ENCODE measurements around the gene DUSP9.

Gene DUSP9

DNA sequence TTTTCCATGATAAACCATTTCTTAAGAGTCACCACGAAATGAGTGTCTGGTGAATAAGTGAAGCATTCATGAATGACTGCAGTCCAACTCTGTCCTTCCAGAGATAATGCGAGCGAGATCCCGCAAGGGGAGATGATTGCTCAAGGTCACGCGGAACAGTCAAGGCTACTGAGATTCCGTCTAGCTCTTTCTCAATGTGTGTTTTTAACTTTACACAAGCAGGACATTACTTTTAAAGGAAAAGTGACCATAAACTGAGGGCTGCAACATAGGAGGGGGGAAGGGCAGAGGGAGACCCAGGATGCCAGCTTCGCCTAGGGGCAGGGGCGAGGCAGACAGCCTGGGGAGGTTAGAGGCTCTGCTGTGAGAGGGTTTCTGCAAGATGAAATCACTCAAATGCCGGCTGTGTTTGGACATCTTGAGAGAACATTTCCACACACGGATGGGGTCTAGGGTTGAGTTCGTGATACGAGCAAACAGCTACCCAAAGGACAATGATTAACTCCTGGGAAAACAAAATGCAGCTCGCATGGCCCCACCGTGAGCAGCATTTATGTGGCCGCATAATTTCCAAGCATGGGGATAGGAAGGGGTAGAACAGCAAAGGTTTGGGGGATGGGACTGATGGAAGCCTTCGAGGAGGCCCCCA lies 24.2 kb upstream of the DUSP9 start:
- no peak for DNase-seq

DNA sequence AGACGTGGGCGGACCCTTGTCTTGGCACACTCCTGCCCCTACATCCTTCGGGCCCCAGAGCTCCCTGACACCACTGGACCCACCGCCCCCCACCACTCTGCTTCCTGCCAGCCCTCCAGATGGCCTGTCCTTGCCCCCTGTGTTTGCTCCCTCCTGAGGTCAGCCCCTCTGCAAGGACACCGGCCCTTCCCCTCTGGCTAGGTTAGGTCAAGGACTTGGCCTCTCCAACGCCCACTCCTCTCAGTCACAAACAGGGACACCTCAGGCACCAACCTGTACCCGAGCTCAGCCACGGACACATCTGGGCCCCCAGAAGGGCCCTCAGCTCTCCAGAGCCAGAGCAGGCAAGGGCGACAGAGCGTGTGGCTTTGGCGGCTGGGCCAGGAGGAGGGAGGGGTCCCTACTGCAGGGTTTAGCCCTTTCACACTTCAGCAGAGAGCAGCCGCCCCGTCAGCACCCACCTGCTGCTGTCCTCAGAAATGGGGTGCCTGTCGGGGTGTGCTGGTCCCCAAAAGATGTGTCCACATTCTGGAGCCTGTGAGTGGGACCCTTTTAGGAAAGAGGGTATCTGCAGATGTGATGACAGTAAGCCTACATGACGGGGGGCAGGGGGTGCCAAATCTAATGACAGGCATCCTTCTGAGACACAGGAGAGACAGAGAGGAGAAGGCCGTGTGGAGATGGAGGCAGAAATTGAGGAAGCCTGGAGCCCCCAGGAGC lies 23.5 kb upstream of the DUSP9 start:
- DNase-seq: no peak

- DNase-seq: no peak
Measured at GRCh38 chrX:153624196-153625091, 22.6 kb upstream of the DUSP9 start.

GRCh38 chrX:153625271-153626024 lies 21.6 kb upstream of the DUSP9 start:
- no peak for DNase-seq

DNA sequence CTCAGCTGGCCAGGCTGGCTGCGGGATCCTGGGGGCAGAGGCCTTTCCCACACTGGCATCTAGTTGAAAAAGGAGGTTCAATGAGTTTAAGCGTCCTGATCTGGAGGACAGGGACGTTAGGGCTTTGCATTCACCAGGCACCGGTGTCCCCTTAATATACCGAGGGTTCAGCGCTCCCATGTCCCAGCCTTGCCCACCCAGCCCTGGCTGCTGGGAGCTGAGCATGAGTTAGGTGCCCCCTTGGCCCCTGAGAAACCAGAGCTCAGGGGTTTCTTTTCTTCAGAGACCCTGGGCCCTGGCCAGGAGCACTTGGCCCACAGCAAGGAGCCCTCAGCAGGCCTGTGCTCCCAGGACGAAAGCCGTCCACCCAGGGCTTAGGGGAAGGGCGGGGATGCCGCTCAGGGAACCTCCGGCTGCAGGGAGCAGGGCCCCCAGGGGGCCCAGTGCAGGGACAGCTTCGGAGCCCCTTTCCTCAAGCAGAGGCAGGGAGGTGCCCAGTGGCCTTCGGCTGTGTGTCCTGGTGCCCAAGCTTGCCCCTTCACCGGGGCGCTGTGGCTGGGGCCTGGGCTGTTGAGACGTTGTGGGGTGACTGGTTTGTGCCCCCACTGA lies 20.9 kb upstream of the DUSP9 start:
- no peak for DNase-seq

GRCh38 chrX:153626863-153627674 lies 19.9 kb upstream of the DUSP9 start:
- DNase-seq: no peak

- DNase-seq: no peak
Measured at GRCh38 chrX:153627675-153628111, 19.3 kb upstream of the DUSP9 start.

DNA sequence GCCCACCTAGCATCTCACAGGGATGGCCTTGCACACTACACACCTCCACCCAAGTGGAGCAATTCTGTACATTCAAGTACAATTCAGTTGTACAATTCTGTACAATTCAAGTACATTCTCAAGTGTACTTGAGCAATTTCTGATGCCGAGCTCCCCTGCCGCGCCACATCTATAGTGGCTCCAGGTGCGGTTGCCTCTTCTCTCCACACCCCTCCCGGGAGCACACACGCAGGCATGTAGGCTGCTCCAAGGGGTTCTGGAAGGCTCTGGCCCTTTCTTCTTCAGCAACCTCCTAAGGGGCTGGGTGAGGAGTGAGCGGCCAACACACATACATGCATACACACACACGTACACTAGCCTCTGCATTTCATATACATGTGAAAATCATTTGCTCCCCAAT lies 18.9 kb upstream of the DUSP9 start:
- no peak for DNase-seq

GRCh38 chrX:153628665-153629064 lies 18.3 kb upstream of the DUSP9 start:
- no peak for DNase-seq

DNA sequence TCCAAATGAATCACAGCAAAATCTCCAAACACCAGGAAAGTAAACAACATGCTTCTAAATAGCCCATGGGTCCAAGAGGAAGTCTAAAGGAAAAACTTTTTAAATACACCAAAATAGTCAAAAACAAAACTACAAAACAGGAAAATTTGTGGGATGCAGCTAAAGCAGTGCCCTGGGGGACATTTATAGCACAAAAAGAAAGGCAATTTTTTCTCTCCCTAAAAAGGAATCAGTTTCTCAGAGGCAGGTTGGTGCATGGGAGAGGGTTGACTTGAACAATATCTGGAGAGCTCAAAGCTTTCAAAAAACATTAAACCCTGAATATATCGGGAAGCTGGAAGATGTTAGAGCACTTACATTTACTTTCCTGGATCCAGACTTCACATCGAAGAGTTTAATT lies 15.7 kb upstream of the DUSP9 start:
- no peak for DNase-seq

GRCh38 chrX:153631907-153632594 lies 15.0 kb upstream of the DUSP9 start:
- no peak for DNase-seq

DNA sequence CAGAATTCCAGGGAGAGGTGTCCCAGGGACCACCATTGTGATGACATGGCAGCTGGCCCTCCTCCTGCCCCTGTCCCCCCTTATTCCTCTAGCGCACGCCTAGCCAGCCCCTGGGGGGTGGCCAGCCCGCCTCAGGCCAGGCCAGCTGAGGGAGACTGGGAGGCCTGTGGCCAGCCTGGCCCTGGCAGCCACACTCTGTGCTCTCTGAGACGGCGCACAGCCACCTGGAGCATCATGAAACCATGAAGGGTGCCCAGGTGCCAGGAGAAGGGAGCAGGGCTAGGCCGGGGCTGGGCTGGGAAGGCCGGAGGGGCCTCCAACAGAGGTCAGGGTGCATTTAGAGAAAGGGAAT lies 14.4 kb upstream of the DUSP9 start:
- DNase-seq: no peak

DNA sequence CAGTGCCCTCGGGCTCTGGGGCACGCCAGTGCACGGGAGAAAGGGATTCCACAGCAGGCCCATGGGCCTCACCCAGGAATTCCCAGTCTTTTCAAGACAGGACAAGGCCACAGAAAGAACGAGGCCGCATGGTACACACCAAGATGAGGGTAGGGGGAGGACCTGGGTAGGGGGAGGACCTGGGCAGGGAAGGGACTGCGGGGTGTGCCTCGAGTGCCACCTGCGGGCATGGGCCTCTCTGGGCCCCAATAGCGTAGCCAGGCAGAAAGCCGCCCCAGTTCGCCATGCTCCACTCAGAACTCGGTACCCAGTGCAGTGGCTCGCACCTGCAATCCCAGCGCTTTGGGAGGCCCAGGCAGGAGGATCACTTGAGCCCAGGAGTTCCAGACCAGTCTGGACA lies 14.0 kb upstream of the DUSP9 start:
- no peak for DNase-seq

- DNase-seq: no peak
Measured at GRCh38 chrX:153633607-153634180, 13.3 kb upstream of the DUSP9 start.

- no peak for DNase-seq
Measured at GRCh38 chrX:153634236-153634635, 12.8 kb upstream of the DUSP9 start.

- no peak for DNase-seq
Measured at GRCh38 chrX:153634832-153635231, 12.2 kb upstream of the DUSP9 start.

GRCh38 chrX:153635388-153635787 lies 11.6 kb upstream of the DUSP9 start:
- no peak for DNase-seq

GRCh38 chrX:153635788-153636668 lies 11.0 kb upstream of the DUSP9 start:
- no peak for DNase-seq

DNA sequence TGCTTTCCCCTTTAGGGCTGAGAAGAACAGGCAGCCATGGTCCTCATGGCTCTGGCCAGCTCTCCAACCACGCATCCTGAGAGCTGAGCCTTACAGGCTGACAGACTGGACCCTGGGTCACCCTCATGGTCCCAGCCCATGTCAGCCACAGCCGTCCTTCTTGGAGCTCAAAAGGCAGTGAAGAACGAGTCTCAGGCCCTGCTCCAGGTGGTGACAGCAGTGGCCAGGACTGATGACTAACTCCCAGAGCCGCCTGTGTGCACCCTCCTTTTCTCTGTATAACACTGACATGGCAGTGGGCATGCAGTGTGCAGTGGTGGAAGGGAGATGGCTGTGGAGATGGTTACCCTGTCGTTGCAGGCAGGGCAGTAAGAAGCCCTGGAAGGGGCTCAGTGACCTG lies 10.3 kb upstream of the DUSP9 start:
- DNase-seq: no peak
